GM23338 (cell line): Measurements from ENCODE around the gene PCP2.

Source experiments
- CREB1 ChIP-seq: fragments of 250-450 bp; sonication (Bioruptor Pico); IDR thresholded peaks from 2 replicates; pipeline ENCODE4 v1.5.0; 2020; ENCODE audit warnings: low read depth, mild to moderate bottlenecking, moderate library complexity
- CTCF ChIP-seq, 2 experiments: fragments of 200-600 bp in 1 of 2; sonication (generic) in 1 of 2; conservative IDR thresholded peaks; 2 replicates each; pipeline versions ENCODE4 v1.5.1 to v1.6.1; 2016 to 2017; ENCODE audit warnings: antibody characterized with exemption in 2 of 2, low read depth in 2 of 2, mild to moderate bottlenecking in 2 of 2, moderate library complexity in 1 of 2
- ETS1 ChIP-seq: IDR thresholded peaks from 2 replicates; pipeline ENCODE4 v1.6.1; 2016; ENCODE audit warnings: antibody characterized with exemption
- EZH2 ChIP-seq: fragments of 200-600 bp; sonication (generic); IDR thresholded peaks from one replicate; pipeline ENCODE4 v1.8.0; 2017; ENCODE audit warnings: antibody characterized with exemption, mild to moderate bottlenecking, low read depth; ENCODE audit not compliant: unreplicated experiment
- EZH2phosphoT487 ChIP-seq: fragments of 200-600 bp; sonication (generic); IDR thresholded peaks from one replicate; pipeline ENCODE4 v1.8.1; 2018; ENCODE audit warnings: antibody characterized with exemption; ENCODE audit not compliant: unreplicated experiment
- JUNB ChIP-seq: IDR thresholded peaks from one replicate; pipeline ENCODE4 v1.6.1; 2016; ENCODE audit warnings: antibody characterized with exemption; ENCODE audit not compliant: unreplicated experiment
- NANOG ChIP-seq: IDR thresholded peaks from 2 replicates; pipeline ENCODE4 v1.6.1; 2016; ENCODE audit warnings: antibody characterized with exemption, borderline replicate concordance
- POLR2AphosphoS5 ChIP-seq: IDR thresholded peaks from 2 replicates; pipeline ENCODE4 v1.6.1; 2016; ENCODE audit warnings: antibody characterized with exemption, low read depth
- REST ChIP-seq: IDR thresholded peaks from one replicate; pipeline ENCODE4 v1.6.1; 2018; ENCODE audit warnings: antibody characterized with exemption; ENCODE audit not compliant: unreplicated experiment
- ZNF462 ChIP-seq: fragments of 250-450 bp; sonication (Bioruptor Pico); IDR thresholded peaks from 2 replicates; pipeline ENCODE4 v1.5.0; 2020; ENCODE audit warnings: mild to moderate bottlenecking, moderate library complexity

- no peak for TF ChIP-seq CTCF (conservative IDR thresholded peaks at IDR 0.05; ENCODE audit: low read depth in 2 of 2)
- no peak for TF ChIP-seq POLR2AphosphoS5
- no peak for TF ChIP-seq EZH2
- no peak for TF ChIP-seq REST
- TF ChIP-seq ZNF462 (CRISPR knock-in tag), result no peak
- no peak for TF ChIP-seq CREB1 (CRISPR knock-in tag)
- no peak for TF ChIP-seq NANOG
- no peak for TF ChIP-seq ETS1
- no peak for TF ChIP-seq EZH2phosphoT487
- TF ChIP-seq JUNB, result no peak
These were observed 22.1 kb upstream of the PCP2 start for GRCh38 chr19:7655581-7655980.
